Keratinocyte (primary cell): ENCODE data around the gene CEP85L. TPM values are rescaled to one million over a fixed set of nuclear protein-coding genes. Genes with fewer than 3 reads are reported as not detected.

Experiments
- DNase-seq: peaks from one replicate; pipeline ENCODE4 v3.0.0-alpha.2; 2011; ENCODE audit warnings: low read depth, missing footprints, low spot score
- FAIRE-seq: peaks from 2 replicates; lab custom pipeline; 2011; peaks lifted over from hg19 to GRCh38; lab: Jason Lieb, UNC
- H2AFZ ChIP-seq: 2 replicates; pipeline ENCODE4 v1.6.0; 2012; ENCODE audit warnings: low read length, control low read depth, inconsistent platforms; ENCODE audit not compliant: control insufficient read depth
- H3K27ac ChIP-seq: 2 replicates; pipeline ENCODE4 v1.5.1; 2011; ENCODE audit warnings: low read length; ENCODE audit not compliant: control insufficient read depth, insufficient read depth
- H3K27me3 ChIP-seq: 3 replicates; pipeline ENCODE4 v1.6.0; 2011; ENCODE audit warnings: low read length; ENCODE audit not compliant: control insufficient read depth, insufficient read depth; ENCODE audit errors: extremely low read depth
- H3K36me3 ChIP-seq, 2 experiments: 2 replicates in 1 of 2; 3 replicates in 1 of 2; pipeline ENCODE4 v1.5.1; 2011; ENCODE audit warnings: low read length in 2 of 2, mild to moderate bottlenecking in 1 of 2; ENCODE audit not compliant: control insufficient read depth in 2 of 2, insufficient read depth in 2 of 2; ENCODE audit errors: extremely low read depth in 1 of 2
- H3K4me1 ChIP-seq: 3 replicates; pipeline ENCODE4 v1.5.1; 2011; ENCODE audit warnings: low read length; ENCODE audit not compliant: control insufficient read depth, insufficient read depth; ENCODE audit errors: extremely low read depth
- H3K4me2 ChIP-seq: 3 replicates; pipeline ENCODE4 v1.6.0; 2011; ENCODE audit warnings: low read depth, low read length; ENCODE audit not compliant: control insufficient read depth, insufficient read depth; ENCODE audit errors: extremely low read depth
- H3K4me3 ChIP-seq, 3 experiments: fragments of 200-600 bp in 1 of 3; sonication (generic) in 1 of 3; 2 replicates in 2 of 3; 3 replicates in 1 of 3; pipeline ENCODE4 v1.5.1; 2011 to 2016; ENCODE audit warnings: low read length in 3 of 3, mild to moderate bottlenecking in 3 of 3, control low read depth in 2 of 3, inconsistent platforms in 1 of 3, low read depth in 1 of 3, mixed read lengths in 1 of 3, mixed run types in 1 of 3, moderate library complexity in 1 of 3; ENCODE audit not compliant: control insufficient read depth in 2 of 3, insufficient read depth in 2 of 3; ENCODE audit errors: extremely low read depth in 1 of 3
- H3K79me2 ChIP-seq: 2 replicates; pipeline ENCODE4 v1.6.0; 2012; ENCODE audit warnings: low read length; ENCODE audit not compliant: control insufficient read depth, insufficient read depth
- H3K9ac ChIP-seq: 3 replicates; pipeline ENCODE4 v1.6.0; 2011; ENCODE audit warnings: low read length; ENCODE audit not compliant: control insufficient read depth, insufficient read depth; ENCODE audit errors: extremely low read depth
- H3K9me1 ChIP-seq: 3 replicates; pipeline ENCODE4 v1.6.0; 2011; ENCODE audit warnings: low read length; ENCODE audit not compliant: control insufficient read depth, insufficient read depth; ENCODE audit errors: extremely low read depth
- H3K9me3 ChIP-seq: 2 replicates; pipeline ENCODE4 v1.5.1; 2012; ENCODE audit warnings: low read depth, low read length; ENCODE audit not compliant: control insufficient read depth
- H4K20me1 ChIP-seq: 3 replicates; pipeline ENCODE4 v1.6.0; 2011; ENCODE audit warnings: low read length; ENCODE audit not compliant: control insufficient read depth, insufficient read depth; ENCODE audit errors: extremely low read depth
- EZH2 ChIP-seq: IDR thresholded peaks from one replicate; pipeline ENCODE4 v1.6.1; 2012; ENCODE audit warnings: inconsistent platforms, mild to moderate bottlenecking, low read length, moderate library complexity
- dilution Hi-C: fragments of 300-500 bp; cut with MboI; formaldehyde crosslinking; loops from one replicate; pipeline ENCODE4 v1.7.0; 2020; ENCODE audit warnings: low sequenced_read_pairs; ENCODE audit not compliant: extremely low pct_ligation_motif_present
- polyA plus RNA-seq, 5 experiments: library from polyadenylated mRNA; depleted of rRNA in 3 of 5; stranded (reverse) in 3 of 5; stranded (forward) in 1 of 5; unstranded in 1 of 5; fragments of >200 nt; gene quantifications; 1 replicate in 1 of 5; 2 replicates in 3 of 5; 3 replicates in 1 of 5; pipeline versions ENCODE4 v1.2.1 to v1.2.3, GENCODE V29; 2011 to 2012; ENCODE audit warnings: missing spikeins in 2 of 5, low read depth in 1 of 5, low replicate concordance in 1 of 5
- TF ChIP-seq, protein P1 (sequence below), 3 experiments: IDR thresholded peaks in 1 of 3; conservative IDR thresholded peaks in 1 of 3; optimal IDR thresholded peaks in 1 of 3; 2 replicates in 2 of 3; 3 replicates in 1 of 3; pipeline versions ENCODE3 to v1.5.1; 2011; ENCODE audit warnings: low read length in 3 of 3, mild to moderate bottlenecking in 3 of 3, moderate library complexity in 2 of 3, control low read depth in 1 of 3, inconsistent platforms in 1 of 3; ENCODE audit not compliant: insufficient read depth in 2 of 3; ENCODE audit errors: extremely low read depth in 1 of 3

The CEP85L gene
- polyA plus RNA-seq, 1 donor (not counting 4 experiments of a cell fraction or from before 2014, with no cell fraction given): 3.5 TPM

- Histone ChIP-seq H3K4me1 (peaks cover 12% of the 10 kb centered on the region), H3K27ac (no peak overlapping the region), H3K36me3 (no peaks in the 10 kb centered on the region), H4K20me1 (no peaks in the 10 kb centered on the region), H3K4me2 (peak overlapping the region; percentile 96), H3K9me1 (no peaks in the 10 kb centered on the region), H3K9me3 (no peaks in the 10 kb centered on the region), H3K27me3 (no peaks in the 10 kb centered on the region), H3K9ac (no peak overlapping the region), H2AFZ (no peak overlapping the region), H3K4me3 (peak overlapping the region in 2 of 3 experiments; percentile 12 to 89), H3K79me2 (peaks cover 54% of the 10 kb centered on the region)
- dilution Hi-C loops: no loop called here
- DNase-seq (no peak), FAIRE-seq (no peak)
- TF ChIP-seq, protein P1, sequence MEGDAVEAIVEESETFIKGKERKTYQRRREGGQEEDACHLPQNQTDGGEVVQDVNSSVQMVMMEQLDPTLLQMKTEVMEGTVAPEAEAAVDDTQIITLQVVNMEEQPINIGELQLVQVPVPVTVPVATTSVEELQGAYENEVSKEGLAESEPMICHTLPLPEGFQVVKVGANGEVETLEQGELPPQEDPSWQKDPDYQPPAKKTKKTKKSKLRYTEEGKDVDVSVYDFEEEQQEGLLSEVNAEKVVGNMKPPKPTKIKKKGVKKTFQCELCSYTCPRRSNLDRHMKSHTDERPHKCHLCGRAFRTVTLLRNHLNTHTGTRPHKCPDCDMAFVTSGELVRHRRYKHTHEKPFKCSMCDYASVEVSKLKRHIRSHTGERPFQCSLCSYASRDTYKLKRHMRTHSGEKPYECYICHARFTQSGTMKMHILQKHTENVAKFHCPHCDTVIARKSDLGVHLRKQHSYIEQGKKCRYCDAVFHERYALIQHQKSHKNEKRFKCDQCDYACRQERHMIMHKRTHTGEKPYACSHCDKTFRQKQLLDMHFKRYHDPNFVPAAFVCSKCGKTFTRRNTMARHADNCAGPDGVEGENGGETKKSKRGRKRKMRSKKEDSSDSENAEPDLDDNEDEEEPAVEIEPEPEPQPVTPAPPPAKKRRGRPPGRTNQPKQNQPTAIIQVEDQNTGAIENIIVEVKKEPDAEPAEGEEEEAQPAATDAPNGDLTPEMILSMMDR (optimal IDR thresholded peaks at IDR 0.05 in 1 of 3, IDR thresholded peaks at IDR 0.05 in 1 of 3, conservative IDR thresholded peaks at IDR 0.05 in 1 of 3; ENCODE audit: extremely low read depth in 1 of 3, insufficient read depth in 2 of 3, low read length in 3 of 3): no peak
- no peak for TF ChIP-seq EZH2
These were observed 2.4 kb downstream of the CEP85L start for GRCh38 chr6:118648866-118649554.

DNA sequence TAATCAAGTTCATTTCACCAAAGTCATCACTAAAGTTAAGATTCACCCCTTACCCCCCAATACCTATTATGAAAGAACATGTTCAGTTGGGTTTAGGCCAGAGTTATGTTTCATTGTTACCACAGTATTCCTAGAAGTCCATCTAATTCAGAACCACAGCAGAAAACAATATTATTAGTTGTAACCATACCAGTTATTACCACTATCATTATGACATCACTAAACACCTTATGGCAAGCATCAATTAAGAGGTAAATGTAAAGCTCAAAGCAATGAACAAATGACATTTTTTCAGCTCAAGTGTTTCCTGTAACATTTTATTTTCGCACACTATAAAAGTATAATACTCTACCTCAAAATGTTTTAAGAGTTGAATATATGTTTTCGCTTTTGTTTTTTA lies 4.4 kb downstream of the CEP85L start:
- Histone ChIP-seq H2AFZ (no peak overlapping the region), H3K4me1 (peaks cover 12% of the 10 kb centered on the region), H3K9me1 (no peaks in the 10 kb centered on the region), H4K20me1 (no peaks in the 10 kb centered on the region), H3K27ac (no peak overlapping the region), H3K36me3 (no peaks in the 10 kb centered on the region), H3K4me3 (no peak overlapping the region), H3K9ac (no peak overlapping the region), H3K27me3 (no peaks in the 10 kb centered on the region), H3K79me2 (peaks cover 62% of the 10 kb centered on the region), H3K4me2 (no peak overlapping the region), H3K9me3 (no peaks in the 10 kb centered on the region)
- DNase-seq: no peak
- dilution Hi-C loops: no loop called here
- no peak for TF ChIP-seq EZH2
- TF ChIP-seq, protein P1 (optimal IDR thresholded peaks at IDR 0.05 in 1 of 3, IDR thresholded peaks at IDR 0.05 in 1 of 3, conservative IDR thresholded peaks at IDR 0.05 in 1 of 3; ENCODE audit: extremely low read depth in 1 of 3, insufficient read depth in 2 of 3, low read length in 3 of 3): no peak
- FAIRE-seq: peak; percentile 41
